HepG2 (cell line): ENCODE results near the gene PLEKHG2. TPM values are rescaled to one million over a fixed set of nuclear protein-coding genes. Genes with fewer than 3 reads are reported as not detected.

ENCODE experiments used
- ATAC-seq: fragments of 200-7000 bp; cut with Tn5 transposase; 3 replicates; pipeline ENCODE4 v1.9.1; 2020; ENCODE audit warnings: mild to moderate bottlenecking, moderate library complexity
- BruUV-seq: library from RNA; stranded (reverse); fragments of 400-500 nt; replicated peaks from 2 replicates; lab custom pipeline; 2021; lab: Mats Ljungman, UMichigan
- CTCF ChIA-PET: fragments of 300-600 bp; formaldehyde crosslinking; extraction: SDS; loops from one replicate; lab custom pipeline; 2021; ENCODE audit warnings: low total read pairs, inconsistent platforms, low intra/inter-chr PET ratio; lab: Yijun Ruan, JAX
- POLR2A ChIA-PET: fragments of 350-600 bp; sonication (Branson Sonifier 250); formaldehyde crosslinking; loops from one replicate; lab custom pipeline; 2020; ENCODE audit warnings: antibody characterized with exemption, inconsistent platforms; lab: Yijun Ruan, JAX
- DNase-seq: peaks from one replicate; pipeline ENCODE4 v3.0.0-alpha.2; 2015; ENCODE audit warnings: low spot score
- FAIRE-seq: peaks from 3 replicates; lab custom pipeline; 2011; peaks lifted over from hg19 to GRCh38; lab: Jason Lieb, UNC
- H2AFZ ChIP-seq: one replicate; pipeline ENCODE4 v1.6.1; 2011; ENCODE audit warnings: low read length, inconsistent platforms
- H3K27ac ChIP-seq: fragments of 300-600 bp; 3 replicates; pipeline ENCODE4 v1.8.0; 2011; ENCODE audit warnings: mixed run types, mild to moderate bottlenecking, mixed read lengths, low read length, inconsistent platforms; ENCODE audit not compliant: insufficient read depth; ENCODE audit errors: extremely low read length
- H3K27me3 ChIP-seq, 2 experiments: fragments of 200-600 bp in 1 of 2; 2 replicates in 1 of 2; 3 replicates in 1 of 2; pipeline versions ENCODE4 v1.6.0 to v1.8.0; 2011; ENCODE audit warnings: low read length in 2 of 2, mild to moderate bottlenecking in 2 of 2, moderate library complexity in 2 of 2, inconsistent platforms in 1 of 2; ENCODE audit not compliant: insufficient read depth in 2 of 2, control insufficient read depth in 1 of 2
- H3K36me3 ChIP-seq, 2 experiments: fragments of 200-600 bp in 1 of 2; replicated peaks in 1 of 2; 2 replicates in 1 of 2; 3 replicates in 1 of 2; pipeline versions ENCODE4 v1.5.1 to v1.8.0; 2011; ENCODE audit warnings: low read length in 2 of 2, inconsistent platforms in 1 of 2; ENCODE audit not compliant: insufficient read depth in 2 of 2, control insufficient read depth in 1 of 2
- H3K4me1 ChIP-seq: 2 replicates; pipeline ENCODE4 v1.5.1; 2012; ENCODE audit warnings: low read length, inconsistent platforms; ENCODE audit not compliant: insufficient read depth
- H3K4me2 ChIP-seq: 2 replicates; pipeline ENCODE4 v1.6.0; 2011; ENCODE audit warnings: low read depth, low read length, inconsistent platforms
- H3K4me3 ChIP-seq, 3 experiments: fragments of 200-600 bp in 1 of 3; sonication (generic), shearing (Covaris generic) in 1 of 3; replicated peaks in 1 of 3; 2 replicates each; pipeline ENCODE4 v1.5.1; 2011 to 2016; ENCODE audit warnings: low read length in 3 of 3, inconsistent platforms in 2 of 3, low read depth in 2 of 3, mild to moderate bottlenecking in 2 of 3, control low read depth in 1 of 3, mixed read lengths in 1 of 3; ENCODE audit not compliant: insufficient read depth in 1 of 3
- H3K79me2 ChIP-seq: one replicate; pipeline ENCODE4 v1.6.1; 2011; ENCODE audit warnings: low read length, inconsistent platforms; ENCODE audit not compliant: insufficient read depth
- H3K9ac ChIP-seq: 2 replicates; pipeline ENCODE4 v1.6.0; 2011; ENCODE audit warnings: mild to moderate bottlenecking, low read depth, low read length, inconsistent platforms; ENCODE audit not compliant: insufficient read depth
- H3K9me3 ChIP-seq: 2 replicates; pipeline ENCODE4 v1.5.1; 2012; ENCODE audit warnings: mild to moderate bottlenecking, low read length
- H4K20me1 ChIP-seq: 2 replicates; pipeline ENCODE4 v1.6.0; 2011; ENCODE audit warnings: inconsistent platforms, mild to moderate bottlenecking, low read length, moderate library complexity; ENCODE audit not compliant: insufficient read depth
- AGO2 ChIP-seq: fragments of 200-400 bp; formaldehyde crosslinking; optimal IDR thresholded peaks from 2 replicates; pipeline ENCODE3; 2017; ENCODE audit warnings: mild to moderate bottlenecking, low read depth, low read length, moderate library complexity
- MYNN ChIP-seq: sonication (generic); formaldehyde crosslinking; IDR thresholded peaks from 2 replicates; pipeline ENCODE4 v1.4.0; 2020; ENCODE audit warnings: mild to moderate bottlenecking, low read depth, missing genetic modification reagents
- MZF1 ChIP-seq: sonication (generic); formaldehyde crosslinking; IDR thresholded peaks from 2 replicates; pipeline ENCODE4 v1.8.1; 2023; ENCODE audit warnings: mild to moderate bottlenecking, missing genetic modification reagents, borderline replicate concordance
- POLR2A ChIP-seq, 2 experiments: IDR thresholded peaks; 2 replicates each; pipeline ENCODE4 v1.6.1; 2011; ENCODE audit warnings: low read depth in 2 of 2, low read length in 2 of 2, mild to moderate bottlenecking in 1 of 2, moderate library complexity in 1 of 2; ENCODE audit not compliant: insufficient read depth in 1 of 2
- RBFOX2 ChIP-seq: fragments of 200-400 bp; formaldehyde crosslinking; IDR thresholded peaks from 2 replicates; pipeline ENCODE4 v1.6.1; 2017; ENCODE audit warnings: low read depth, mild to moderate bottlenecking, low read length
- RFX3 ChIP-seq: IDR thresholded peaks from 2 replicates; pipeline ENCODE4 v1.6.1; 2016; ENCODE audit warnings: missing biosample characterization, missing genetic modification reagents
- ZNF12 ChIP-seq: sonication (generic); formaldehyde crosslinking; IDR thresholded peaks from 2 replicates; pipeline ENCODE4 v1.5.0; 2020; ENCODE audit warnings: missing genetic modification reagents
- ZNF468 ChIP-seq: sonication (generic); formaldehyde crosslinking; IDR thresholded peaks from 2 replicates; pipeline ENCODE4 v1.8.0; 2022; ENCODE audit warnings: mild to moderate bottlenecking, moderate library complexity, missing genetic modification reagents
- ZNF605 ChIP-seq: sonication (generic); formaldehyde crosslinking; IDR thresholded peaks from 2 replicates; pipeline ENCODE4 v1.8.0; 2022; ENCODE audit warnings: mild to moderate bottlenecking, missing genetic modification reagents
- WGBS: methylation state at CpG from one replicate; pipeline ENCODE4 v1.1.6; 2017; ENCODE audit warnings: low lambda C conversion rate; 5-methylcytosine and 5-hydroxymethylcytosine counted together
- in situ Hi-C: cut with HindIII; loops from 2 replicates; pipeline ENCODE4 v1.10.0; 2017; ENCODE audit warnings: low pct_unique_long_range_greater_than_20kb; ENCODE audit not compliant: extremely low pct_ligation_motif_present
- intact Hi-C: fragments of 100-400 bp; cut with micrococcal nuclease; formaldehyde crosslinking; loops from one replicate; pipeline ENCODE4 v1.10.0; 2022; ENCODE audit not compliant: unreplicated experiment
- polyA plus RNA-seq, 8 experiments: library from polyadenylated mRNA; depleted of rRNA in 3 of 8; stranded (reverse) in 7 of 8; unstranded in 1 of 8; fragments of >200 nt; fragmentation: Illumina TruSeq in 4 of 8; extraction: Trizol in 4 of 8; gene quantifications; 2 replicates each; pipeline versions ENCODE4 v1.2.1 to v1.2.3, GENCODE V29; 2011 to 2016; ENCODE audit warnings: low read depth in 4 of 8, missing spikeins in 1 of 8, mixed read lengths in 1 of 8; ENCODE audit not compliant: insufficient read depth in 1 of 8
- total RNA-seq, 5 experiments: library from RNA; depleted of rRNA; stranded (reverse); fragments of >200 nt; fragmentation: Illumina TruSeq; extraction: Trizol; gene quantifications; 2 replicates each; pipeline ENCODE4 v1.2.3, GENCODE V29; 2016; ENCODE audit warnings: low read depth in 1 of 5
- TF ChIP-seq, protein P1 (sequence below): sonication (generic); formaldehyde crosslinking; IDR thresholded peaks from 2 replicates; pipeline ENCODE4 v1.5.0; 2020; ENCODE audit warnings: mild to moderate bottlenecking, missing genetic modification reagents, borderline replicate concordance

PLEKHG2 gene
- total and polyA plus RNA-seq, 2 of the 13 experiments (the other 11 are each of a cell fraction or from before 2014, with no cell fraction given) = 3.6 to 6.8 TPM

DNA sequence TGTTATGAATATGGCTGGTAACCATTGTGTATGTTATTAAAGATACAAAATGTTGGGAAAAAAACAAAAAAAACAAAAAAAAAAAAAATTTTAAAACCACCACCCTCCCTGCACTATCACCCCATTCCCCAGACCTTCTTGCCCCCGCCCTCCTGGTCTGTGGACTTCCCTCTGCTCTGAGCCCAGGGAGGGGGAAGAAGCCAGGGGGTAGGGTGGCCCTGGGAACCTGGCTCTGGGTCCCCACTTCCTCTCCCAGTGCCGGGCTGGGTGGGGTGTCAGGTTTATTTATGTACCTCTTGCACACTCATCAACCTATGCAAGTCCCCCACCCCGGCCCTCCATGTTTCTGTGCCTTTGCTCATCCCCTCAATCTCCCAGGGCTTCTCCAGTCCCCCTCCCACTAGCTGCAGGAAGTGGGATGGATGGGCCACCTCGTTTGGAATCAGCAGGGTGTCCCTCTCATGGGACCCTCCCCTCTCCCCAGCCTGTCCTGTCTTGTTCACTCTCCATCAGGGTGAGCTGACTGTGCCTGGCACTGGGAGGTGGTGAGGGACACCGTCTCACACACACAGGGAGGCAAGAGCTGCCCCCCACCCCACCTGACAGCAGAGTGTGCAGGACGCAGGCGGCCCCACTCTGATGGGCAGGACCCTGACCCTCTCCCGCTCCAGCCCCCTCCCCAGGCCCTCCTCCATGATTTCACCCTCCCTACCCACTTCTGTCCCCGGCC is 27.5 kb upstream of the PLEKHG2 start (continued):
- TF ChIP-seq MYNN (CRISPR knock-in tag) (no peak), ZNF605 (CRISPR knock-in tag) (no peak), ZNF468 (CRISPR knock-in tag) (no peak), AGO2 (peak; percentile 43), ZNF12 (CRISPR knock-in tag) (no peak), RFX3 (CRISPR knock-in tag) (no peak), POLR2A (IDR thresholded peaks at IDR 0.05; ENCODE audit: insufficient read depth in 1 of 2, low read depth in 2 of 2, low read length in 2 of 2) (peak in 1 of 2 experiments; percentile 54; a peak in 2 of 4 replicates)
- TF ChIP-seq, protein P1, sequence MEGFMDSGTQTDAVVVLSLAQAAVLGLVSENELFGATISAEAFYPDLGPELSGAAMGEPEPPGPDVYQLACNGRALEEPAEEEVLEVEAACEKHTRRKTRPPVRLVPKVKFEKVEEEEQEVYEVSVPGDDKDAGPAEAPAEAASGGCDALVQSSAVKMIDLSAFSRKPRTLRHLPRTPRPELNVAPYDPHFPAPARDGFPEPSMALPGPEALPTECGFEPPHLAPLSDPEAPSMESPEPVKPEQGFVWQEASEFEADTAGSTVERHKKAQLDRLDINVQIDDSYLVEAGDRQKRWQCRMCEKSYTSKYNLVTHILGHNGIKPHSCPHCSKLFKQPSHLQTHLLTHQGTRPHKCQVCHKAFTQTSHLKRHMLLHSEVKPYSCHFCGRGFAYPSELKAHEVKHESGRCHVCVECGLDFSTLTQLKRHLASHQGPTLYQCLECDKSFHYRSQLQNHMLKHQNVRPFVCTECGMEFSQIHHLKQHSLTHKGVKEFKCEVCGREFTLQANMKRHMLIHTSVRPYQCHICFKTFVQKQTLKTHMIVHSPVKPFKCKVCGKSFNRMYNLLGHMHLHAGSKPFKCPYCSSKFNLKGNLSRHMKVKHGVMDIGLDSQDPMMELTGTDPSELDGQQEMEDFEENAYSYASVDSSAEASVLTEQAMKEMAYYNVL (CRISPR knock-in tag) = no peak

DNA sequence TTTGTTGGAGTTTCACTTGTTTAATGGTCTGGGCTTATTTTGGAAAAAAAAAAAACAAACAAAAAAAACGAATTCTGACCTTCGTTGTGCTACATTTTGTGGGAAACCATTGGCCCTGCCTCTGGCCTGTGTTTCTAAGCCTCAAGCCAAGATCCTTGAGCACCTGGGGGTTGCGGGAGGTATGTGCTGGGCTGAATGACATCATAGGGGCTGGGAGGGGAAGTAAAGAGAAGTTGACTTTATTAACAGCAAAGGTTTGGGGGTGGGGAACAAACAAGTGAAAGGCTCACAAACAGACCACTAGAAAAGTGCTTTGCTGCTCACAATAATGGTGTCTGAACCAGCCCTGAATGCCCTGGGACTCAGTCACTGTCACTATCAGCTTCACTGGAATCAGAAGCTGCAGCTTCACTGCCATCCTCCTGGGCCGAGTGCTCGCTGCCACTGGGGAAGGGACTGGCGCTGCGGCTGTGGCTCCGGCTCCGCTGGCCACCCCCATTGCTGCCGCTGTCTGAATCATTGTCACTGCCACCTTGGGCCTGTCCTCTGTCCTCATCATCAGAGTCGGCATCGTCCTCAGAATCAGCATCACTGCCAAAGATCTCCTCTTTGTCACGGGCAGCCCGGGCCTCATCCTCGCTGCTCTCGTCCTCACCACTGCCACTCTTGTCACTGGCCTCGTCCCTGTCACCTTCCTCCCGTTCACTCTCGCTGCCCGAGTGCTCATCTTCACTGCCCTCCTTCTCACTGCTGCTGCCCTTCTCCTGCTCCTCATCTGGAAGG is 26.6 kb upstream of the PLEKHG2 start:
- Histone ChIP-seq H3K9ac (no peak overlapping the region), H3K4me3 (no peak overlapping the region), H3K79me2 (peaks cover 12% of the 10 kb centered on the region), H3K4me1 (peaks cover 13% of the 10 kb centered on the region), H3K4me2 (no peak overlapping the region), H3K9me3 (no peaks in the 10 kb centered on the region), H3K36me3 (peaks cover 25 to 70% of the 10 kb centered on the region in 2 experiments), H4K20me1 (no peaks in the 10 kb centered on the region), H2AFZ (no peak overlapping the region), H3K27ac (no peak overlapping the region), H3K27me3 (no peaks in the 10 kb centered on the region)
- ATAC-seq (no peak), DNase-seq (no peak), FAIRE-seq (no peak)
- intact Hi-C loops (no loop called here), in situ Hi-C loops (no loop called here)
- BruUV-seq = no TSS peak
- ChIA-PET CTCF (no interaction called here), POLR2A (interaction anchor here (0.8 to 1.0 kb wide), 2 partner anchors 50 kb away, joined by 3 read pairs; partner anchors contain the start of gene RPS16)
- 93% methylated on average over 13 of the region's 20 CpGs for WGBS
- no peak for TF ChIP-seq MZF1 (CRISPR knock-in tag)
- 0 out of 2 replicates have a peak, but pooled peaks have one; percentile 27 for TF ChIP-seq RBFOX2
